ENCODE results near the gene RBM20. TPM values are rescaled to one million over a fixed set of nuclear protein-coding genes. Genes with fewer than 3 reads are reported as not detected.

RBM20 gene
- total RNA-seq, 2 experiments from 2014 or later = 0.38 to 0.72 TPM

DNA sequence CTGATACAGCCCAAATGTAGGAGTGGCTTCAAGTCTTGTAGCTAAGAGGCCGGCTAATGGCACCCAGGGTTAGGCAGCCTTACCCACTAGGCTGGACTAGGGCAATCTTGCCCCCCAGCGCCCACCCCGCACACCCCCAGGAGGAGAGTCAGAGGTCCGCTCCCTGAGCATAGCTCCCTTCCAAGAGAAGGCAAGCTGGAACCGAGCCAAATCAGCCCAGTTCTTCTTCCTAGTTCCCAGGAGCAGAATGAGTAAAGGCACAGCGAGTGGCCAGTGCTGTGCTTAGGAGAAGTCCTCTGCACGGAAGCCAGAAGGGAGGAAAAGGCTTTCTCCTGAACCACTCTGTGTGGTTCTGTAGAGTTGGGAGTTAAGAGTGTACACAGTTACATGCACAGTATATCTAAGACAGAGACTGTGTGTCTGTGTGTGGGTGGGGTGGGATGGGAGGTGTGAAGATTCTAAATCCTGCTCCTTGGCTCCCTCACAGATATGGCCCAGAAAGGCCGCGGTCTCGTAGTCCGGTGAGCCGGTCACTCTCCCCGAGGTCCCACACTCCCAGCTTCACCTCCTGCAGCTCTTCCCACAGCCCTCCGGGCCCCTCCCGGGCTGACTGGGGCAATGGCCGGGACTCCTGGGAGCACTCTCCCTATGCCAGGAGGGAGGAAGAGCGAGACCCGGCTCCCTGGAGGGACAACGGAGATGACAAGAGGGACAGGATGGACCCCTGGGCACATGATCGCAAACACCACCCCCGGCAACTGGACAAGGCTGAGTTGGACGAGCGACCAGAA lies 167.8 kb downstream of the RBM20 start:
- H3K4me3 Mint-ChIP-seq = no peak overlapping the region
- H3K4me1 Mint-ChIP-seq (ENCODE audit: low read depth) = peaks cover 39% of the 10 kb centered on the region
- no peaks in the 10 kb centered on the region for H3K9me3 Mint-ChIP-seq
- H3K27ac Mint-ChIP-seq = no peak overlapping the region
- ChIA-PET POLR2A (interaction anchor here (0.6 to 1.1 kb wide), 2 partner anchors 9 to 586 kb away, joined by 3 to 4 read pairs; no protein-coding TSS in a partner anchor), CTCF (interaction anchor here (1.6 to 2.4 kb wide), 2 partner anchors 9 to 64 kb away, joined by 3 to 9 read pairs; no protein-coding TSS in a partner anchor)
- ATAC-seq (no peak), DNase-seq (no peak)
- H3K27me3 Mint-ChIP-seq = no peaks in the 10 kb centered on the region
- intact Hi-C loops (cut with micrococcal nuclease) = no loop called here
- H3K36me3 Mint-ChIP-seq (ENCODE audit: low read depth) = no peaks in the 10 kb centered on the region
- TF ChIP-seq CTCF (IDR thresholded peaks at IDR 0.05) = no peak

DNA sequence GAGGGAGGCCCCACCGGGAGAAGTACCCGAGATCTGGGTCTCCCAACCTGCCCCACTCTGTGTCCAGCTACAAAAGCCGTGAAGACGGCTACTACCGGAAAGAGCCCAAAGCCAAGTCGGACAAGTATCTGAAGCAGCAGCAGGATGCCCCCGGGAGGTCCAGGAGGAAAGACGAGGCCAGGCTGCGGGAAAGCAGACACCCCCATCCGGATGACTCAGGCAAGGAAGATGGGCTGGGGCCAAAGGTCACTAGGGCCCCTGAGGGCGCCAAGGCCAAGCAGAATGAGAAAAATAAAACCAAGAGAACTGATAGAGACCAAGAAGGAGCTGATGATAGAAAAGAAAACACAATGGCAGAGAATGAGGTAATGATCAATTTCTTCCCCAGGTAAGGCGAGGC lies 168.4 kb downstream of the RBM20 start:
- no peaks in the 10 kb centered on the region for H3K36me3 Mint-ChIP-seq (ENCODE audit: low read depth)
- CTCF ChIA-PET = interaction anchor here (2.4 kb wide), 1 partner anchor 9 kb away, joined by 9 read pairs; no protein-coding TSS in a partner anchor
- H3K4me1 Mint-ChIP-seq (ENCODE audit: low read depth) = peaks cover 45% of the 10 kb centered on the region
- intact Hi-C loops (cut with micrococcal nuclease) = no loop called here
- no peaks in the 10 kb centered on the region for H3K9me3 Mint-ChIP-seq
- no peak overlapping the region for H3K27ac Mint-ChIP-seq
- DNase-seq = no peak
- no peak for ATAC-seq
- POLR2A ChIA-PET = interaction anchor here (0.6 to 1.1 kb wide), 3 partner anchors 9 to 587 kb away, joined by 3 to 4 read pairs (median 4); no protein-coding TSS in a partner anchor
- no peaks in the 10 kb centered on the region for H3K27me3 Mint-ChIP-seq
- no peak overlapping the region for H3K4me3 Mint-ChIP-seq
- TF ChIP-seq CTCF (IDR thresholded peaks at IDR 0.05) = no peak

DNA sequence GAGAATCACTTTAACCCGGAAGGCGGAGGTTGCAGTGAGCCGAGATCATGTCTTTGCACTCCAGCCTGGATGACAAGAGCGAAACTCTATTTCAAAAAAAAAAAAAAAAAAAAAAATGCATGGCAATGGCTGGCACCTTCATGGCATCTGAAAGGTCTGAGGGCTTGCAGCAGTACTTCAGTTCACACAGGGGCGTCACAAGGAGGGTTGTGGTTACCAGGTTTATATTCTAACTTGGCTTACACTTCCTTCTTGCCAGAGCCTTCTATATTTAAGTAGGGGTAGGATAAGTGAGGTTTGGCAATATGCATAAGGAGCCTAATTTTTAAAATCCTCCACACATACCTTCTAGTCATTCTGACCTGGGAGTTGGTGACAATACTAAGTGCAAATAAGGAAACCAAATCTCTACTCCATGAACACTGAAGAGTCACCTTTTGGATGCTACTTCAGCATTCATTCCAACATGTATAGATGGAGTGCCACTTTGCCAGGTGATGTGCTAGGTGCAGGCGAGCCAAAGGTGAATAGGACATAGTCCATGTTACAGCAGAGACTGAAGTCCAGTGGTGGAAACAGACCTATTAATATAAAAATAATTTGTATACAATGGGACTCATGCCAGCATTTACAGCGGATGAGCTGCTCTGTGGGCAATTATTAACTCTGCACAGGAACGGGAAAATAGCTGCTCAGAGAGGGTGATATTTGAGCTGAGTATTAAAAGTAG lies 169.8 kb downstream of the RBM20 start:
- Mint-ChIP-seq H3K4me3 (no peak overlapping the region), H3K9me3 (no peaks in the 10 kb centered on the region), H3K27me3 (no peaks in the 10 kb centered on the region), H3K36me3 (ENCODE audit: low read depth) (no peaks in the 10 kb centered on the region), H3K27ac (no peak overlapping the region), H3K4me1 (ENCODE audit: low read depth) (peaks cover 45% of the 10 kb centered on the region)
- intact Hi-C loops (cut with micrococcal nuclease) = no loop called here
- no peak for DNase-seq
- ChIA-PET POLR2A (no interaction called here), CTCF (no interaction called here)
- no peak for TF ChIP-seq CTCF (IDR thresholded peaks at IDR 0.05)
- ATAC-seq = no peak

GRCh38 chr10:110815354-110816004 lies 171.3 kb downstream of the RBM20 start:
- Mint-ChIP-seq H3K27me3 (no peaks in the 10 kb centered on the region), H3K4me3 (no peak overlapping the region), H3K27ac (peak overlapping the region; percentile 66), H3K9me3 (no peaks in the 10 kb centered on the region), H3K36me3 (ENCODE audit: low read depth) (no peaks in the 10 kb centered on the region), H3K4me1 (ENCODE audit: low read depth) (peaks cover 47% of the 10 kb centered on the region)
- POLR2A ChIA-PET = no interaction called here
- CTCF ChIA-PET = no interaction called here
- TF ChIP-seq CTCF (IDR thresholded peaks at IDR 0.05) = no peak
- DNase-seq = peak; percentile 46
- ATAC-seq = peak; percentile 91
- intact Hi-C loops (cut with micrococcal nuclease) = no loop called here
